Hematopoietic multipotent progenitor cell (in vitro differentiated cells): Measurements from ENCODE around the gene TAF11. TPM values are rescaled to one million over a fixed set of nuclear protein-coding genes. Genes with fewer than 3 reads are reported as not detected.
"Not testable (repeated sequence)": the region's sequence is repeated elsewhere in the genome, so short reads cannot be mapped to it uniquely, and the experiment has no call there.

Experiments used
- DNase-seq, 3 donors: peaks; one replicate each; pipeline ENCODE4 v3.0.0-alpha.2; 2011 to 2015; ENCODE audit warnings: low read depth in 2 of 3, low spot score in 2 of 3
- total RNA-seq: library from RNA; depleted of rRNA; stranded (reverse); fragments of >200 nt; gene quantifications from one replicate; pipeline ENCODE4 v1.2.3, GENCODE V29; 2012

TAF11 gene
- total RNA-seq, 1 donor, result 10.8 TPM

DNA sequence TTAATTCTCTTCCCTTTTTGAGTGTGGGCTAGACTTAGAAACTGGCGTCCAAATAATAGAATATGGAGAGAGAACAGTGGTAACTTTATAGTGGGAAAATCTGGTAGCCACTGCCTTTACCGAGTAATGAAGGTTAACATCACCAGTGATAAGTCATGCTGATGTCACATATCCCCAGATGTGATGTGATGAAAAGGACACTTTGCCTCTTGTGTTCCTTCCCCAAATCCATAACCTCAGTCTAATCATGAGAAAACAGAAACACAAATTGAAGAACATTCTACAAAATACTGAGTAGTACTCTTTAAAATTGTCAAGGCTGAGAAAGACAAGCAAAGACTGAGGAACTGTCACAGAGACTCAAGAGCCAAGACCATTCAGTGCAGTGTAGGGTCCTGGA, 19.0 kb upstream of the TAF11 start:
- DNase-seq, result peak in 1 of 3 donors; percentile 5

DNA sequence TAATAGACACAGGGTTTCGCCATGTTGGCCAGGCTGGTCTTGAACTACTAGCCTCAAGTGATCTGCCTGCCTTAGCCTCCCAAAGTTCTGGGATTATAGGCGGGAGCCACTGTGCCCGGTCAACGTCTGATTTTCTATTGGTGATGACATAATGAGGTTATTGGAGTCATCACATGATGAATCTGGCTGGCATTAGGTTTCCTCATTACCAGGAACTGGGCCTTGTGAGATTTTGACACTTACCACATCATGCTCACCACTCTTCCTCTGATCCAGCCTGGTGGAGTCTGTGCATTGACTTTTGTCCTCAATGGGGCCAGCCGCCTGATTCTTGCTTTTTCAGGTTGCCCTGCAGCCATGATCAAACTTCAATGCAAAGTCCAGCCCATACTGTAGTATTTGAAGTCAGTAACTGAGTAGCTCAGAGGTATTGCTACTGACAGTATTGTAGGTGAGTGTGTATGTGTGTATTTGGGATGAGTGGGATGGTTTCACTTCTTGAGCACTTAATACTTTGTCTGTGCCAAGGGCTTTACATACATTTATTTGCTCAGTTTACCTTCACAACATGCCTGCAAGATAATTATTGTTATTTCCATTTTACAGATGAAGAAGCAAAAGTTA, 17.3 kb upstream of the TAF11 start:
- DNase-seq, result no peak

DNA sequence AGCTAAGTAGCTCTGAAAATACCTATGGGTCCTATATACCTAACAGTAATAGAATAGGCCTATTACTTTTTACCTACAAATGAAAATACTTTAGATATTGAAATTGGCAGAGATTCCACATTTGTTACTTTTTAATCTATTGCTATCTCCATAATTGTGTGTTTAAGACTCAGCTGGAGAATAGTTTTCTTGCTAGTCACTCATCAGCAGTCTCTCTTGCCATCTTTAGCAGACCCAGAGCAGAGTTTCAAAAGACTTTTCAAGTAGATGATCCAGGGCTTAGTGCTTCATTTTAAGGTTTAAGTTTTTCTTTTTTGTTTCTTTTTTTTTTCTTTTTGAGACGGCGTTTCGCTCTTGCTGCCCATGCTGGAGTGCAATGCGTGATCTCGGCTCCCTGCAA, 14.1 kb upstream of the TAF11 start:
- DNase-seq, result no peak

DNA sequence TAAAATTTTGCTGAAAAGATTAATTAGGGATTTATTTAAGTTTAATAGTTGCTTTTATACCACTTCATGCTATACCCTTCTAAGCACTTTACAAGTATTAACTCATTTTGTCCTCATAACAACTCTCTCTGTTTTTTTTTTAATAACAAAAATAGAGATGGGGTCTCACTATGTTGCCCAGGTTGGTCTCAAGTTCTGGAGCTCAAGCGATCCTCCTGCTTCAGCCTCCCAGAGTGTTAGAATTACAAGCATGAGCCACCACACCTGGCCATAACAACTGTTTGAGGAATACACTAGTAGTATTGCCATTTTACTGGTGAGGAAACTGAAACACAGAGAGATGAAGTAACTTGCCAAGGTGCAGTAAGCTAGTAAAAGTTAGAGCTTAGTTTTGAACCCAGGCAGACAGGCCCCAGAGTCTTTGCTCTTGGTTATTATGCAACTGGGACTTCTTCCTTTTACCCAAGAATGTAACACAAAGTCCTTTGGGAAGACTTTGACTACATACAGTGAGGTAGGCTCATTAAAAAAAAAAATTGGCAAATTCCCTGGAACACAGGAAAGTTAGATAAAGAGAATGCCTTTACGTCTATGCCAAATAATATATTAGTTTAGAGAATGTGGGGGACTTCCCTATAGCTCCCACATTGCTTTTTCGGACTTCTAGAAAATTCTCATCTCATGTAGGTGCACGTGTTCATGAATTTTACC, 12.6 kb upstream of the TAF11 start:
- no peak for DNase-seq

DNA sequence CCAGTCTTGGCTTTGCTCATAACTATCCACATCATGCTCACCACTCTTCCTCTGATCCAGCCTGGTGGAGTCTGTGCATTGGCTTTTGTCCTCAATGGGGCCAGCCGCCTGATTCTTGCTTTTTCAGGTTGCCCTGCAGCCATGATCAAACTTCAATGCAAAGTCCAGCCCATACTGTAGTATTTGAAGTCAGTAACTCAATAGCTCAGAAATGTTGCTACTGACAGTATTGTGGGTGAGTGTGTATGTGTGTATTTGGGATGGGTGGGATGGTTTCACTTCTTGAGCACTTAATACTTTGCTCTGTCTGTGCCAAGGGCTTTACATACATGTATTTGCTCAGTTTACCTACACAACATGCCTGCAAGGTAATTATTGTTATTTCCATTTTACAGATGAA, 11.9 kb upstream of the TAF11 start:
- not testable (repeated sequence) for DNase-seq

GRCh38 chr6:34897716-34898115, 9.9 kb upstream of the TAF11 start:
- no peak for DNase-seq

DNA sequence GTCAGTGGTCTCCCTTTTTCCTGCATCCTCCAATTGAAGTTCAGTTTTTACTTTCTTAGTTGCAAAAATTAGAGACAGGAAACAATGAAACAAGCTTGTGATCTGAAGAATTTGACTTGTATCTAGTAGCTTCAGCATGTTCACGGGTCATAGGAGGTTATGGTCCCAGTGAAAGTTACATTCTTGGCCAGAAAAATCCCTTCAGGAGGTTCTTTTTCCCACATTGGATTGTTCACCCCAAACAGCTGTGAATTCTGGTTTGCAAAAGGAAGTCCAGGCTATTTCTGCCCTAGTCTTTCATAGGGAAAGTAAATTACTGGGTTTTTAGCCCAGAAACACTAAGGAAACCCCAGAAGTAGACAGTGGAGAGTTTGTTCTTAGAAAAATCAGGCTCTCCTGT, 9.3 kb upstream of the TAF11 start:
- no peak for DNase-seq

DNA sequence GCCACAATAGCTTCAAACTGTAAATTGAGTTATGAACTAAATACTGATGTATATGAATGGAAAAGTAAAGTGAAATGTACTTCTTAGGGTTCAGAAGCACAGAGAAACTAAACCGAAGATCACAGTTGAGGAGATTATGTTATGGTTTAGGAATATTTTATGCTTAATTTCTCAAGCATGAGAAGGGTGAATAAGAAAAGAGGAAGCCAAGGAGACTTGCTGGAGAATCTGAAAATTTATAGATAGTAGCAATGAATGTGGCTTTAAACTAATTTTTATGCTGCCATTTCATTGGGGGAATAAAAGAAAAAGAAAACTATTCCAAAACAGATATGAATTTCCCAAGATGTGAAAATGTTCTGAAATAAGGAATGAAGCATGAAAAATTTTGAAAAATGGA, 6.9 kb upstream of the TAF11 start:
- peak in 1 of 3 donors; percentile 6 for DNase-seq

- DNase-seq, result no peak
Measured at GRCh38 chr6:34891296-34891695, 3.5 kb upstream of the TAF11 start.

GRCh38 chr6:34890533-34890925, 2.7 kb upstream of the TAF11 start:
- DNase-seq, result peak in 1 of 3 donors; percentile 46

GRCh38 chr6:34888874-34889555, 1.2 kb upstream of the TAF11 start, which contains the start of gene ANKS1A:
Gene ANKS1A, plus strand, starts transcription at chr6:34889255. Its CDS starts 148 bp downstream, at chr6:34889403.
- peak; percentile 84 to 88 (median 85) for DNase-seq

DNA sequence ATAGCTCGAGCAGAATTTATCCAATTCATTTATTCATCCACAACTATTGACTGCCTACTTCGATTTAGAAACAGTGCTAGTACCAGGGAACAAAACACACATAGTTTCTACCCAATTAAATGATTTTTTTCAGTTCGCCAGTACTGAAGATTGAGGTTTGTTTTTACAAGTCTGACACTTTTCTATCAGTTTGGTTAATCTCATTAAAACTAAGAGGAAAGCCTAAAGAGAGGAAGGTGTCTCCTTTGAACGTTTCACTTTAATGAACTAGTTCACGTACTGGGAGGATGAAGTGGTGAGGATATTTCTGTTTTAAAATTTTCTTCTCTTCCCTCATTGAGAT, 643 bp upstream of the TAF11 start:
- DNase-seq, result no peak

GRCh38 chr6:34885837-34886236, 2.0 kb downstream of the TAF11 start:
- not testable (repeated sequence) for DNase-seq

DNA sequence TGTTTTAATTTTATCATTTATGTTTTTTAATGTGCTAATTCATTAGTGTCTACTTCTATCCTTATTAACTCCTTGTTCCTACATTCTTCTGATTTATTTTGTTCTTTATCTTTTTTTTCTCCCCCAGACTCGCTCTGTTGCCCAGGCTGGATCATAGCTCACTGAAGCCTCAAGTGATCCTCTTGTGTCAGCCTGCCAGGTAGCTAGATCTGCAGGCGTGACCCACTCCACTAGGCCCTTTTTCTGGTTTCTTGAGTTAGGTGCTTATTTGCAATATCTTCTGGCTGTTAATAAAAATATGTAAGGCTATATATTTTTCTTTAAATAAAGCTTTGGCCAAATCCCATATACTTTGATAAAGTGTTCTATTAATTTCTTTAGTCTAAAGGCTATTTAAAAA, 2.8 kb downstream of the TAF11 start:
- DNase-seq, result no peak

- DNase-seq, result not testable (repeated sequence)
Measured at GRCh38 chr6:34884073-34884472, 3.8 kb downstream of the TAF11 start.

- DNase-seq, result no peak
Measured at GRCh38 chr6:34877869-34878485, 9.9 kb downstream of the TAF11 start.

DNA sequence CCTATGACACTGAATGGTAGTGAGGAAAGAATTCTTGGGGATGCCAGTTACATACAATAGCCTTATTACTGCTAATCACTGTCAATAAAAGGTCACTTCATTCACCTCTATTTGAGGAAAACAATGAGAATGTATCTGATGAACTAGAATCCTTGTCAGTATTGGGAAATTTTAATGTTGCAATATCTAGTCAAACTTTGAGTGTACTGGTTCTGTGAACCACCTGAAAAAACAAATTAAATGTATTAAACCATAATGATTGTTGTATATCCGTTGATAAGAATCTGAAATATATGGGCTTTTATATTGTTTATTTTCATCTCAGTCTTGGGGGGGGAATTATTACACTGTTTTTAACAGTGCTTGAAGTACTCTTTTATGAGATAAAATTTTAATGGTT, 10.6 kb downstream of the TAF11 start:
- DNase-seq, result no peak

- no peak for DNase-seq
Measured at GRCh38 chr6:34876472-34876871, 11.4 kb downstream of the TAF11 start.

- DNase-seq, result no peak
Measured at GRCh38 chr6:34875292-34876213, 12.3 kb downstream of the TAF11 start.

GRCh38 chr6:34872332-34872731, 15.5 kb downstream of the TAF11 start:
- DNase-seq, result no peak
